NCI-H2171 (cell line): ENCODE measurements around the gene ZNF200.
A peak's percentile ranks its signal among the peaks of the same experiment; 100 is the strongest.
"Not testable (repeated sequence)": the region's sequence is repeated elsewhere in the genome, so short reads cannot be mapped to it uniquely, and the experiment has no call there.

Experiments
- DNase-seq: peaks from one replicate; lab custom pipeline; 2025; lab: John Stamatoyannopoulos, UW

Gene ZNF200

DNA sequence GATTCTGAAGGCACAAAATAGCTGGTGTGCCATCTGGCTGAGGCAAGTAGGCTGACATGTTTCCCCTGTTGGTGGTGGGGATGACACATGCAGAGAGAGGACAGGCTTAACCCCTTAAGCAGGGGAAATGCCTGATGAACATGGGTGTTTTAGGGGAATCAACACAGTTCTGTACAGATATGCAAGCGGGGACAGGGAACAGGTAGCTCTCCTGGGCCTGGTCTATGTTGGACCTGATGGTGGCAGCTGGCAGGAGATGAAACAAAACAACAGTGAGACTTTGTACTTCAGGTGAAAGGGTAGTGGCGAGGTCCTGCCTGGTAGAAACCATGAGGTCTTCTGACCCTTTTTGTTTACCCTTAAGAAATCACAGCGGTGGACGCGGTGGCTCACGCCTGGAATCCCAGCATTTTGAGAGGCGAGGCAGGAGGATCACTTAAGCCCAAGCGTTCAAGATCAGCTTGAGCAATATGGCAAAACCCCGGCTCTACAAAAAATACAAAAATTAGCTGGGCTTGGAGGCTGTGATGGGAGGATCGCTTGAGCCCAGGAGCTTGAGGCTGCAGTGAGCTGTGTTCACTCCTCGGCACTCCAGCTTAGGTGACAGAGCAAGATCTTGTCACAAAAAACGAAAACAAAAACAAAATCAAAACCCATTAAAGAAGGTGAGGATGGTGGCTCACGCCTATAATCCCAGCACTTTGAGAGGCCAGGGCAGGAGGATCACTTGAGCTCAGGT lies 36.5 kb downstream of the ZNF200 start:
- DNase-seq = no peak

DNA sequence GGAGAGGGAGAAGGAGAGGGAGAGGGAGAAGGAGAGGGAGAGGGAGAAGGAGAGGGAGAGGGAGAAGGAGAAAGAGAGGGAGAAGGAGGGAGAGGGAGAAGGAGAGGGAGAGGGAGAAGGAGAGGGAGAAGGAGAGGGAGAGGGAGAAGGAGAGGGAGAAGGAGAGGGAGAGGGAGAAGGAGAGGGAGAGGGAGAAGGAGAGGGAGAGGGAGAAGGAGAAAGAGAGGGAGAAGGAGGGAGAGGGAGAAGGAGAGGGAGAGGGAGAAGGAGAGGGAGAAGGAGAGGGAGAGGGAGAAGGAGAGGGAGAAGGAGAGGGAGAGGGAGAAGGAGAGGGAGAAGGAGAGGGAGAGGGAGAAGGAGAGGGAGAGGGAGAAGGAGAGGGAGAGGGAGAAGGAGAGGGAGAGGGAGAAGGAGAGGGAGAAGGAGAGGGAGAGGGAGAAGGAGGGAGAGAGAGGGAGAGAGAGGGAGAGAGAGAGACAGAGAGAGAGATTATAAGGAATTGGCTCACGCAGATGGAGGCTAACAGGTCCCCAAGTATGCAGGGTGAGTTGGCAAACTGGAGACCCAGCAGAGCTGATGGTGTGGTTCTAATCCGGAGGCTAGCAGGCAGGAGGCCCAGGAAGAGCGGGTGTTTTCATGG lies 37.1 kb downstream of the ZNF200 start:
- DNase-seq = not testable (repeated sequence)

DNA sequence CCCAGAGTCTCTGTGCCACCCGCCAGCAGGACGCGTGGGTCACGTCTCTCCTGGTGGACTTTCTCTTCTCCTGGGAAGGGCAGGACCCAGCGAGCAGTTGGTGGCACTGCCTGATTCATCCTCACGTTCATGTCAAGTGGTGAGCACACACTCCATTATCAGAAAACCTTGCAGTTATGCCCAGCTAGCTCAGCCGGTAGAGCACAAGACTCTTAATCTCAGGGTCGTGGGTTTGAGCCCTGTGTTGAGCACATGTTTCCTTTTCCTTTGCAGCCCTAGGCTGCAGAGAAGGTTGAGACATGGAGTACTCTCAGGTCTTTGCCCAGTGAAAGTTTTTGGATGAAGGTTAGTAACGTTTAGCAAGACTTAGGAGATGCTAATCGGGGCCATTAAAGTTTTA lies 39.0 kb downstream of the ZNF200 start:
- DNase-seq = no peak

DNA sequence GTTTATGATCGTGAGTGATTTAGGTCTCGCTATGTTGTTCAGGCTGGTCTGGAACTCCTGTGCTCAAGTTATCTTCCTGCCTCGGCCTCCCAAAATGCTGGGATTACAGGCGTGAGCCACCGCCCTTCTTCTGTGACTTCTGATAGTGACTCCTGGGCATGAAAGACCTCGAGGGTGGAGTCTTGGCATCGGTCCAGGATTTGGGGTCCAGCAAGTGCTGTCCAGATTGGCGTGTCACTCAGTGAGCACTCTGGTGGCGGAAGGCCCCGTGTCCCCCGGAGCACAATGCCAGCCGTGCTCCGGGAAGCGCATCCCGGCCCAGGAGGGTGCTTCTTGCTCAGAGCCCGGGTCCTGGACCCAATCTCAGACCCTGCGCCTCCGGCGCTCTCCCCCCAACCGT lies 40.2 kb downstream of the ZNF200 start:
- DNase-seq = no peak

DNA sequence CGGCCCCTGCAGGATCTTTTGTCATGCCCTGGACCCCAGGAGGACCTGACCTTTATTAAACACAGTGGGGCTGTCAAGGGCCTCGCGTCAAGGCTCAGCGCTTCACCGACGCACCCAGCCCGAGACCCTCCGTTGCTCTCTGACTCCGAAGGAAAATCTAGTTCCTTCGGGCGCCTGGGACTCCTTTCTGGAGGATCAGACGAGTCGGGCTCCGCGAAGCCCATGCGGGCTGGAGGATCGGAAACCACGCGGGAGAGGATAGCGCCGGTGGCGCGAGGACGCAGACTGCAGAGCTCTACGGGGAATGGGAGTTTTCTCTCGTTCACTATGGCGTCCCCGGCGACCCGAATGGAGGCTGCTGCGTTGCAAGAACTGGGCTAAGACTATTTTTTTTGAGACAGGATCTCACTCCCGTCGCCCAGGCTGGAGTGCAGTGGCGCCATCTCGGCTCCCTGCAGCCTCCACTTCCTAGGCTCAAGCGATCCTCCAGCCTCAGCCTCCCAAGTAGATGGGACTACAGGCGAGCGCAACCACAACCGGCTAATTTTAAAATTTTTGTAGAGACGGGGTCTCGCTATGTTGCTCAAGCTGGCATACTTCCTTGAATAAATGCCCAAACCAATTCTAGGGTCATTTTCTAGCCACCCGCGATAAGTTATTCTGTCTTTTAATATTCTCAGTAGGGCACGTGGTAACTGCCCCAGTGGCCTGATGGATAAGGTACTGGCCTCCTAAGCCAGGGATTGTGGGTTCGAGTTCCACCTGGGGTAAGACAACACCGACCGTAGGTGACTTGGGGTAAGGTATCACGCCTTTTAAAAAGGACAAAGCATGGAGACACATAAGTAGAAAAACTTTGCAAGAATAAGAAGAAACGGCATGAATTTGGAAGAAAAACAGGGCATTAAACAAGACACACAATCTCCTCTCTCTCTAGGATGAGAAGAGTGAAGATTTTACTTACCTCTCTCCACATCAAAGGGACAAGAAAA lies 41.4 kb downstream of the ZNF200 start:
- DNase-seq = no peak

DNA sequence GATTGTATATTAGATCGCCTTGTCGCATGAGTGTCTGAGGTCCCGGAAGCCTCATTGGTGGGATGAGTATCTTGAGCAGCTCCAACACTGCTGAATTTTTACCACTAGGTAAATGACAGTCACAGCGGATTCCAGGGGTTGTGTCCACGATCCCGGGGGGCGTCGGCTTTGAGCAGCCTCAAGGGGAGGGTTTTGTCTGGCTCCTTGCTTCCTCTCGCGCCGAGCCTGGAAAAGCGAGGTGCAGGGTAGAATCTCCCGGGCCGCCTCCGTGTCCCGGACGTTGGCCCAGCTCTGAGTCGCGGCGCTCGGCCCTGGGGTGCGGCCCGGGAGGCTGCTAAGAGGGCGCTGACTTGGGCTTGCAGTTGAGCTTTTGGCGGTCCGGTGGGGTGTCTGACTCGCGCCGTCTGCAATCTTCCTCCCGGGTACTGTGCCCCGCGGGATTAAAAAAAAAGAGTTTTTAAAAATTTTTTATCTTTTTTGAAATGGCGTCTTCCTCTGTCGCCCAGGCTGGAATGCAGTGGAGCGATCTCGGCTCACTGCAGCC lies 42.4 kb downstream of the ZNF200 start:
- DNase-seq = no peak

DNA sequence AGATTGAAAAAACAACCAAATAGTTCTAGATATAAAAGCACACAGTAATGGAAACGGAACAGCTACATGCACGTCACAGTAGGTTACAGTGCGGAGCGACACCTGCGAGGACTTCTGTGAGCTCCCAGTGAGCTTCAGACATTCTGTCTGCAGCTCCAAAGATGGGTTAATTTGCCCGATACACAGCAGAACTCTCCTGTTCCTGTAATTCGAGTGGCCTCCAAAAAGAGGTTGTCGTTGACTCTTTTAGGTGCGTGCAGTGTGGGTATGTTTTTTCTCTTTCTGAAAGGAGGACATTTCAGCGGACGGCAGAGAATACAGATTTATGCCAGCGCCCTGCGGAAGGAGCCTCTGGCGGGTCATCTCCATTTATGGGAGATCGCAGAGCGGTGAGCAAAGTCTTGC lies 44.0 kb downstream of the ZNF200 start:
- DNase-seq = no peak

DNA sequence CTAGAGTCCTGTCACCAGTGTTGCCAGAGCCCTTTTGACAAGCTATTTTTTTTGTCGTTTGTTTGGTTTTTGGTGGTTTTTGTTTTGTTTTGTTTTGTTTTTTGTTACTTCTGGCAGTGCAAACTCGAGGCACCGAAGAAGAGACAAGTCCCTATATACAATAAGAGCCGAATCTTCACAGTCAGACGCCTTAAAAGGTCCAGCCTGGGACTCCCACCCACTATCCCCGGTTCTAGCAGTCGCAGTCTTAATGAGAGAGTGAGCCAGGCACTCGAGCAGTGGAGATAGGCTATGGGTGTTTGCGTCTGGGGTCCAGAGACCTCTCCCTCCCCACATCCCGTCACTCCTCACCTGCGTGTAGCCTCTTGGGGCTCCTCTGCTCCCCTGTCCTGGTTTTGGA lies 45.1 kb downstream of the ZNF200 start:
- no peak for DNase-seq

DNA sequence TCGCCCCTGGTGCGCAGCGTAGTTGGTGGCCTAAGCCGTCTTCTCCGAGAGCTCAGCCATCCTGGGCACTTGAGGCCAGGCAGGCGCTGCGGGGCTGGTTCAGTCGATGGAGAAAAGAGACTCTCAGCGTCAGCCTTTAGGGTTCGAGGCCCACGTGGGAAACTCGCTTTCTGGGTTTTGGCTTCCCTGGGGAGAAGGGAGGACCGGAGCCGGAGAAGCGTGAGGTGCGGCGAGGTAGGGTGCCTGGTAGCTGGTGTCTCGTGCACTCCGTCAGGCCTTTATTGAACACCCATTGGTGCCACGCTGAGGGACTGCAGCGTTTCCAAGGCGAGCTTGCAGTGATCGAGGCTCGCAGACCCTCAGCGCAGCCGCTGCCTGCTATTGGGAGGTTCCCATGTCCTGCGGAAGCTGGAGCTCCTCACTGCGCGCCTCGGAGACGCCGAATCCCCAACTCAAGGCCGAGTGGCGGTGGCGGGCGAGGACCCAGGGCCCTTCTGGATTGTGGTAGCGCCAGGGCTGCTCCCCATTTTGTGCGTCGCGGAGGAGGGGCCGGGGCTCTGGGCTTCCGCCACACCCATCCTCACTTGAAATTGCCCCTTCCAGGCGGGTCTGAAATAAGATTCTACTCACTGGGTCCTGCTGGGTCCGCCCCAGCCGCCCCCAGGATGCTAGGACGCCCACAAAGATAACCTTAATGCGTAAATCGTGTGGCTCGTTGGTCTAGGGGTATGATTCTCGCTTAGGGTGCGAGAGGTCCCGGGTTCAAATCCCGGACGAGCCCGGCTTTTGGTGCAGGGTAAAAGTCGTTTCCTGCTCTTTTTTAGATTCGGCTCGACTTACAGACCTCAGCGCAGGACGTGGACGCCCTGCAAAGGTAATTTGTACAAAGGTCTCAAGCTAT lies 45.8 kb downstream of the ZNF200 start:
- peak; percentile 48 for DNase-seq

DNA sequence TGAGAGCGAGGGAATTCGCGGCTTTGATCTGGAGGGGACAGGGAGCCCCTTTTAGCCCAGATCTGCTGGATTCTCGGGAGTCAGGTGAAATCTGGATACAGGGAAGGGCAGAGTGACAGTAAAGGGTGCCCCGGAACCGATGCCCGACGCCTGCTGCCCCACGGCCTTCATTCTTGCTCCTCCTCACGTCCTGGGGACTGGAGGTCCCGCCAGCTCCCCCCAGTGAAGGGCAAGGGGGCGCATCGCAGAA lies 46.4 kb downstream of the ZNF200 start:
- DNase-seq = no peak

DNA sequence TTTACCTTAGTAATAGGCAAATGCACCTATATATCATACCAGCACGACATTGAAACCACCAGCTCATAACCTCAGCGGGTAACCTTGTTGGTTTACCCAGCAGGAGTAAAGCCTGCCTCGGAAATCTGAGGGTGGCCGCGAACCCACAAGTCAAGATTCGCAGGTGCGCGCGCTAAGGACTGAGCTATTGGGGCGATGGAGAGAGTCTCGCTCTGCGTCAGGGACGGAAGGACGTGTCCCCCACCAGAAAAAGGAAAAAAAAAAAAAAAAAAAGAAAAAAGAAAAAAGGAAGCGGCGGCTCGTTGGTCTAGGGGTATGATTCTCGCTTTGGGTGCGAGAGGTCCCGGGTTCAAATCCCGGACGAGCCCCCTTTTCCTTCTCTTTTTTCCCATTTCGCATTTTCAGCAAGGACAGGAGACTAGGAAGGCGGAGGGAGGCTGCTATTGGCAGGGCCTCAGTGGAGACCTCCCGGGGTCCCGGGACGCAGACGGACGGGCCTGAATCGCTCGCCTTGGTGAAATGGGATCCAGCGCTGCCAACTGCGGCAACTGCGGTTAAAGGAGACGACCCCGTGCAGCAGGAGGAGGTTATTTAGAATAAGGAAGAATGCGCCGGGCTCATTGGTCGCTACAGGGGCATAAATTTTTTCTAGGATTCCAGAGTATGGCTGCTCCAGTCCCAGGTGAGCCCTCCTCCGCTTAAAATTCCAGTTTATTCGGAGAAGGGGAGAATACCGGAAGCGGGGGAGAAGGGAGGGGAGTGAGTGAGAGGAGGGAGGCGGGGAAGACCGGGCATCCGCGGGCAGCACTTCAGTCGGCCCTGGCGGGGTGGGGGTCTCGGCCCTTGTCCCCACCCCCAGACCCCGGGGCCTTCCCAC lies 46.9 kb downstream of the ZNF200 start, which contains the start of gene OR1F1:
TSS of gene OR1F1 (plus strand) at position 407 of the 877 bp plus-strand sequence.
- peak; percentile 60 for DNase-seq

DNA sequence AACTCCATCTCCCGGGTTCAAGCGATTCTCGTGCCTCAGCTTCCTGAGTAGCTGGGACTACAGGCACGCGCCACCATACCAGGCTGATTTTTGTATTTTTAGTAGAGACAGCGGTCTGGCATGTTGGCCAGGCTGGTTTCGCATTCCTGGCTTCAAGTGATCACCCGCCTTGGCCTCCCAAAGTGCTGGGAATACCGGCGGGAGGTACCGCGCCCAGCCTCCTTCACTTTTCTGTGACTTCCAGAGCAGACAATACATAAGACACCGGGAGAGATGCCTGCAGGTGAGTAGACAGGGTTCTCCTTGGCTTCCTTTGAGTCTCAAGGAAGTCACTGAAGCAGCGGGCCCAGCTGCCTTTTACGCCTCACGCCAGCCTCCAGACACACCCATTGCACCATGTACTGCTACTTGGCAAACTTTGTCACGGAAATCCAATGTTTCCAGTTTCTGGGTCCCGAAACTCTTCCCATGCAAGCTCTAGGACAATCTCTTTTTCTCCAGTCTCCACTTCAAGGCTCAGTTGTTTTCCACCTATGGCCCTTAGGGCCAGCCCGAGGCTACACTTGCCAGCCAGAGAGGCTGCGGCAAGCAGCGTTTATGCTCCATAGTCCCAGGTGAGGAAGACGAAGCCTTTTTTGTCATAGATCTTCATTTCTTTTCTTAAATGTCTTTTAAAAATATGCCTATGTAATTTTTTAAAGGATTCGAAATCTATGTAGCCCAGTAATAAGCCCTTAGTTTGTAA lies 47.8 kb downstream of the ZNF200 start:
- DNase-seq = no peak

DNA sequence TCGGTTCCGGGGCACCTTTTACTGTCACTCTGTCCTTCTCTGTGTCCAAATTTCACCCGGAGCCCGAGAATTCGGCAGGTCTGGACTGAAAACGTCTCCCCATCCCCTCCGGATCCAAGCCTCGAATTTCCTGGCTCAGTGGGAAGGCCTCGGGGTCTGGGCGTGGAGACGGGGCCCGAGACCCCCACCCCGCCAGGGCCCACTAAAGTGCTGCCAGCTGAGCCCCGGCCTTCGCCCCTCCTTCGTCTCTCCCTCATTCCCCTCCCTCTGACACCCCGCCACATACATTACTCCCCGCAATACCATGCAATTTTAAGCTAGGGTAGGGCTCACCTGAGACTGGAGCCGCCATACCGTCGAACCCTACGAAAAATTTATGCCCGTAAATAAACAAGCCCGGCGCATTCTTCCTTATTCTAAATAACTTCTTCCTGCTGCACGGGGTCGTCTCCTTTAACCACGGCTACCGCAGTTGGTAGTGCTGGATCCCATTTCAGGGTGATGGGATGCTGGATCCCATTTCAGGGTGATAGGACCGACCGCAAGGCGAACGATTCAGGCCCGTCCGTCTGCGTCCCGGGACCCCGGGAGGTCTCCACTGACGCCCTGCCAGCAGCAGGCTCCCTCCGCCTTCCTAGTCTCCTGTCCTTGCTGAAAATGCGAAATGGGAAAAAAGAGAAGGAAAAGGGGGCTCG lies 51.4 kb downstream of the ZNF200 start:
- DNase-seq = no peak

DNA sequence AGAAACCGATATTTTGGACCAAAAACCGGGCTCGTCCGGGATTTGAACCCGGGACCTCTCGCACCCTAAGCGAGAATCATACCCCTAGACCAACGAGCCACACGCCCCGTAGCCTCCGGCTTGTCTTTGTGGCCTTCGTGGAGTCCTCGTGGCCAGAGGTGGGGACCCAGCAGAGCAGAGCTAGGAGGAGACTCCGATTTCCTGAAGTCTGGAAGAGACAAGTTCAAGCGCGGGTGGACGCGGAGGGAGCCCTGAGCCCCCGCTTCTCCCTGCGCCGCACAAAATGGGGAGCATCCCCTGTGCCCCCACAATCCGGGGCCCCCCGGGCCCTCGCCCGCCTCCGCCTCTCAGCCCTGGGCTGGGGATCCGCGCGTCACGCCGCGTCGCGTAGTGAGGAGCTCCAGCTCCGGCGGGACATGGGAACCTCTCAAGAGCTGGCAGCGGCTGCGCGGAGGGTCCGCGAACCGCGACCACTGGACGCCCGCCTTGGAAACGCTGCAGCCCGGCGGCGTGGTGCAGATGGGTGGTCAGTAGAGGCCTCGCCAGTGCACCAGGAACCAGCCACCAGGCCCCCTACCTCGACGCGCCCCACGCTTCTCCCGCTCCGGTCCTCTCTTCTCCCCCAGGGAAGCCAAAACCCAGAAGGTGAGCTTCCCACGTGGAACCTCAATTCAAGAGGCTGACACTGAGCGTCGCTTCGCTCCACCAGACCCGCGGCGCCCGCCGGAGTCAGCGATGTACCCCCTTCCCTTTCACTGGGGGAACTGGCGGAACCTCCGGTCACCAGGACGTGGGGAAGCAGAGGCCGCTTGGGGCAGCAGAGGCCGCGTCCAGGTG lies 52.1 kb downstream of the ZNF200 start:
- no peak for DNase-seq

DNA sequence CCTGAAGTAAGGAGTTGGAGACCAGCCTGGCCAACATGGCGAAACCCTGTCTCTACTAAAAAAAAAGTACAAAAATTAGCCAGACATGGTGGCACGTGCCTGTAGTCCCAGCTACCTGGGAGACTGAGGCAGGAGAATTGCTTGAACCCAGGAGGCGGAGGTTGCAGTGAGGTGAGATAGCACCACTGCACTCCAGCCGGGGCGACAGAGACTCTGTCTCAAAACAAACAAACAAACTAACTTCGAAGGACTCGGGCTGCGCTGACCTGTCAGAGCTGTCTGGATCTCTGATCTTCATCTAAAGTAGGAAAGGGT lies 52.7 kb downstream of the ZNF200 start:
- DNase-seq = not testable (repeated sequence)

DNA sequence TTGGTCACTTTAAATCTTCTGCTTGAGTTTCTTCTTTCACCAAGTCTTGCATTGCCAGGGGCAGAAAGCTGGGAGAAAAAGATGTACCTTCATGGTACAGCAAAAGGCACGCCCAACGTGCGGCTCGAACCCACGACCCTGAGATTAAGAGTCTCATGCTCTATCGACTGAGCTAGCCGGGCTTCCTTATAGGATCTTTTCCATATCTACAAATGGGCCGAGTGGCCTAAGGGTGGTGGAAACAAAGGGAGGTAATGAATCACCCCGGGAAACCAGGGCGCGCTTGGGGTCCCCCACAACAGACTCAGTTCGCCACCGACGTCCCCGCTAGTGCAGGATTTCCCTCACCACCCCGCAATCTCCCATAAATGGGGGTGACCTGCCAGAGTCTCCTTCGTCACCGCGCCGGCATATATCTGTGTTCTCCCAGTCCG lies 54.5 kb downstream of the ZNF200 start:
- DNase-seq = no peak

DNA sequence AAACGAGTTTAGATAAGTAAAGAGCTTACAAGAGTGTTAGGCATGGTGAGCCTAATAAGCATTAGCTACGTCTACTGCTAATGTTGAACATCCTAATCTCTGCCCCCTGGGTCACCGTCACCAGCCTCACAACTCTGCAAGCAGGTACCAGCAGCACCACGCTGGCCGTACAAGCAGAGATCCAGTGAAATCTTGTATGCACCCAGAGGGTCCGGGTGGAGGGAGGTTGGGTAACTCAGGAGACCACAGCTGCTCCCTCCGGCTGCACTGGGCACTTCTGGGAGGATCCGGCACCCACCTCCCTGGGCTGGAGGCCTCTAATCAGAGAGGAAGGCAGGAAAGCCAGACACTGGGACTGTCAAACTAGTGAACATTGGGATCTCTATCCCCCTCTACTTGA lies 55.3 kb downstream of the ZNF200 start:
- no peak for DNase-seq
